Upper lobe of right lung (tissue), 1 donor: Measurements from ENCODE around the gene ADAMTS12. TPM values are rescaled to one million over a fixed set of nuclear protein-coding genes. Genes with fewer than 3 reads are reported as not detected.

Source experiments
- ATAC-seq: fragments of 200-7000 bp; cut with Tn5 transposase; one replicate; pipeline ENCODE4 v1.9.1; 2020; ENCODE audit warnings: mild to moderate bottlenecking, moderate library complexity
- DNase-seq: peaks from one replicate; pipeline ENCODE4 v3.0.0-alpha.2; 2020
- H3K27ac ChIP-seq: fragments of 200-600 bp; one replicate; pipeline ENCODE4 v1.8.0; 2022
- H3K27me3 ChIP-seq: fragments of 200-600 bp; one replicate; pipeline ENCODE4 v1.8.0; 2022; ENCODE audit warnings: mild to moderate bottlenecking
- H3K36me3 ChIP-seq: fragments of 200-600 bp; one replicate; pipeline ENCODE4 v1.8.0; 2022
- H3K4me1 ChIP-seq: fragments of 200-600 bp; one replicate; pipeline ENCODE4 v1.8.0; 2022
- H3K4me3 ChIP-seq: fragments of 200-600 bp; one replicate; pipeline ENCODE4 v1.8.0; 2022; ENCODE audit warnings: mild to moderate bottlenecking
- H3K9me3 ChIP-seq: fragments of 200-600 bp; one replicate; pipeline ENCODE4 v1.8.0; 2022
- intact Hi-C: fragments of 100-400 bp; cut with DNase I; formaldehyde crosslinking; loops from one replicate; pipeline ENCODE4 v1.11.0; 2022
- total RNA-seq: library from RNA; stranded (reverse); fragmentation: NEBNext Ultra II Directional; extraction: Animal tissue kit (Norgen Biotek cat#: 25700); gene quantifications from one replicate; pipeline ENCODE4 v1.2.1, GENCODE V29; 2021
- TF ChIP-seq, protein P1 (sequence below): fragments of 200-600 bp; IDR thresholded peaks from one replicate; pipeline ENCODE4 v1.8.0; 2022; ENCODE audit warnings: antibody characterized with exemption
- donor health status: DM: no; HTN: yes; CAD: no; lungs with severe emphysema.

ADAMTS12 gene
- total RNA-seq, 1 donor from 2014 or later = 11.2 TPM

DNA sequence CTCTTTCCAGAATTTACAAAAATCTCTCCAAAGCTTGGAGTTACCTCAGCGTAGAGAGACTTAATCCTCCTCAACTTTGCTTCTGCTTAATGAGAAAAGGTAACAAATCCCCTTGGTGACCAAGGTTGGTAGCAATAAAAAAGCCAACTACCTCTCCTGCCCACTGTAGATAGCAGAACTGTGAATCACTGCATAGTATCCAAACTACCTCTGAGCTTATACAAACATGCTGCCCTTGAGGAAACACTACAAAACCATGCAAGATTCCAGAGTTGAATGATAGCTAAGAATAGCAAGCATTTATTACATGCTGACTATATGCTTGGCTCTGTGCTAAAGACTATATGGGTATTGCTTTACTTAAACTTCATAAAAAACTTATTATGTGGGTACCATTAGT lies 2.8 kb upstream of the ADAMTS12 start:
- no peaks in the 10 kb centered on the region for H3K9me3 ChIP-seq
- ATAC-seq (no peak), DNase-seq (no peak)
- H3K27ac ChIP-seq = no peak overlapping the region
- TF ChIP-seq, protein P1, sequence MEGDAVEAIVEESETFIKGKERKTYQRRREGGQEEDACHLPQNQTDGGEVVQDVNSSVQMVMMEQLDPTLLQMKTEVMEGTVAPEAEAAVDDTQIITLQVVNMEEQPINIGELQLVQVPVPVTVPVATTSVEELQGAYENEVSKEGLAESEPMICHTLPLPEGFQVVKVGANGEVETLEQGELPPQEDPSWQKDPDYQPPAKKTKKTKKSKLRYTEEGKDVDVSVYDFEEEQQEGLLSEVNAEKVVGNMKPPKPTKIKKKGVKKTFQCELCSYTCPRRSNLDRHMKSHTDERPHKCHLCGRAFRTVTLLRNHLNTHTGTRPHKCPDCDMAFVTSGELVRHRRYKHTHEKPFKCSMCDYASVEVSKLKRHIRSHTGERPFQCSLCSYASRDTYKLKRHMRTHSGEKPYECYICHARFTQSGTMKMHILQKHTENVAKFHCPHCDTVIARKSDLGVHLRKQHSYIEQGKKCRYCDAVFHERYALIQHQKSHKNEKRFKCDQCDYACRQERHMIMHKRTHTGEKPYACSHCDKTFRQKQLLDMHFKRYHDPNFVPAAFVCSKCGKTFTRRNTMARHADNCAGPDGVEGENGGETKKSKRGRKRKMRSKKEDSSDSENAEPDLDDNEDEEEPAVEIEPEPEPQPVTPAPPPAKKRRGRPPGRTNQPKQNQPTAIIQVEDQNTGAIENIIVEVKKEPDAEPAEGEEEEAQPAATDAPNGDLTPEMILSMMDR = no peak
- H3K36me3 ChIP-seq = no peaks in the 10 kb centered on the region
- H3K4me1 ChIP-seq = peaks cover 6% of the 10 kb centered on the region
- no peak overlapping the region for H3K4me3 ChIP-seq
- intact Hi-C loops = no loop called here
- peaks cover 11% of the 10 kb centered on the region for H3K27me3 ChIP-seq

DNA sequence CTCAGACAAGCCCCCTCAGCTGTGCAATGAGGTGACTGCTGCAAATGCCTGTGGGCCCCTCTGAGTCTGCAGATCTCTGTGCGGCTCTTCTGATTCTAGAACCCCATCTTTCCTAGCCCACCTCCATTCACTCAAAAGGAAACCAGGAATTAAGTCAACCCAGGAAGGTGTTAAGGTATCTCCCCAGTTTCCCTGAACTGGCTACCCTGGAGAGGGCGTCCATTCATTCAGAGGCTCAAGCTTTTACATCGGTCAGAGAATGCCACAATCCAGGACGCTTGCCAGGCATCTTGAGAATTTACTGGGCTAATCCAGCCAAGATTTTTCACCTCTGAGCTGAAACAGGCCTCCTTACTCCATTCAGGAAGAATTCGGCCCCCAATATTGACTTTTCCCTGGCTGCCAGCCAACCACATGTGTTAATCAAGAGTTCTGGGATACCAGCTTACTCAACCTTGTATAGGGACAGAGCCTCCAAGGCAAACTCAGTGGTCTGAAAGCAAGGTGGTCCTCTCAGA lies 889 bp upstream of the ADAMTS12 start:
- H3K27ac ChIP-seq = no peak overlapping the region
- H3K4me3 ChIP-seq = peak overlapping the region; percentile 52
- peaks cover 11% of the 10 kb centered on the region for H3K27me3 ChIP-seq
- no peaks in the 10 kb centered on the region for H3K9me3 ChIP-seq
- DNase-seq (no peak), ATAC-seq (no peak)
- peaks cover 6% of the 10 kb centered on the region for H3K4me1 ChIP-seq
- H3K36me3 ChIP-seq = no peaks in the 10 kb centered on the region
- TF ChIP-seq, protein P1 = no peak
- intact Hi-C loops = no loop called here

DNA sequence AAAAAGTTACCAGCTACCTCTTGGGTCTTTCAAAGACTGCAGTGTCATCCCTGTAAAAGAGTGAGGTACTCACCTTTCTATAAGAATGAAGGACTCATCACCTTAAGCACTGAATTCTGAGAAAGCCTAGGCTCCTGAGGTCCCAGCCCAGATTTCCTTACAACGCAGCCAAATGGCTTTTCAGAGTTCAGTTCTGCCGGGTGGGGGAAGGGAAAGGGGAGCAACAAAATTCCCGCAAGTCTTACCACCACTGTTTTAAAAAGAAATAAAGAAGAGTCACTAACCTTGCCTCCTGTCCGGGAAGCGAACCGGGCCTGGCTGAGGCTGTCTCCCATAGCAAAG lies 373 bp downstream of the ADAMTS12 start:
- TF ChIP-seq, protein P1 = no peak
- Histone ChIP-seq H3K9me3 (no peaks in the 10 kb centered on the region), H3K4me1 (peaks cover 6% of the 10 kb centered on the region), H3K27ac (peak overlapping the region; percentile 30), H3K4me3 (peak overlapping the region; percentile 52), H3K27me3 (peaks cover 11% of the 10 kb centered on the region), H3K36me3 (no peaks in the 10 kb centered on the region)
- DNase-seq (no peak), ATAC-seq (no peak)
- intact Hi-C loops = no loop called here

DNA sequence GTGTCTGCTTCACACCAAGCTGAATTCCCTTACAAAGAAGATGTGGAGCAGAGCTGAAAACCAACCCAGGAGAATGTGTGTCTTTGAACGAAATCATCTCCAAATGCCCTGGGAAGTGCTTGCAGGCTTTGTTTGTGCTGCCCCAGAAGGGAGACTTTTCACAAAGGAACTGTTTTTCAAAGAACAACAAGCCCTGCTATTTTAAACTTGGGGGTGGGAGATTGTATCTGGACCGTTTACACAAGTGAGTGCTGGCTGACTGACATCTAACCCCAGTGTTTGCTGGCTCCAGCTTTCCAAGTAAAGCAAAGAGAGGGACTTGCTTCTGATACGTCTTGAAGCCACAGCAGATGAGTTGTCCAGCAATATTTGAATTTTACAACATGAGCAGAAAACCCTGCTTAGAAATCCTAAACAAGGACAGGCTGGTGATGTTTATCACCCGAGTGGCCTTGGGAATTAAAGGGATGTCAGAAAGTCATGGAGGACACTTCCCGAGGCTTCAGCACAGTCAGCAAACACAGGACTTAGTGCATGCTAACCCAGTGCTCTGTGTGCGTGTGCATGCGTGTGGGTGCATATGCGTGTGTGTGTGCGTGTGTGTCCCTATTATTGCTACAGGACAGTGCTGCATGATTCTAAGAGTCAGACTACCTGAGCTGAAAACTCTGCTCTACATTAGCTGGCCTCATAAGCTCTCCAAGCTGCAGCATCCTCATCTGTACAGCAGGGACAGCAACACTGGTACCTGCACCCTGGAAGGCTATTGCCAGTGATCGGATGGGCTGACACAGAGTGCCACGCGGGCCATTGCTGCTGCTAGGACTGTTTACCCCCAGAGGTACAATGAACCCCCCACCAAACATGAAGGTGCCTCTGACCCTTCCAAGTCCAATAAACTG lies 1.4 kb downstream of the ADAMTS12 start:
- Histone ChIP-seq H3K27me3 (peaks cover 11% of the 10 kb centered on the region), H3K27ac (peak overlapping the region; percentile 36)
- peak; percentile 7 for ATAC-seq

DNA sequence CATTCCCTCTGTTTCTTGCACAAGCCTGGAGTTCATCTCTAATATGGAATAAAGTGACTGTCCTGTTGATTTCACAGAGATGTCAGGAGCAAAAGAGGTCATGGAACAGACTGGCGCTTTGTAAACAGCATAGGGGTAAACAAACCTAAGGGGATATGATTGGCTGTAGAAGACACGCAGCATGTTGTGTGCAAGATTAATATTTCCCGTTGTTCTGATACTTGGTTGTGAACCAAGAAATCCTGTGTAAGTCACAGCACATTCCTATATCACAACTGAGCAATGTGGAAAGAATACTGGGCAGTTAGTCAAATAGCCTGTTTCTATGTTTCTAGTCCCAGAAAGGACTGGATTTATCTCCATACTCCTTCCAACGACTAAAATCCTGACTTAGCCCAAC lies 3.2 kb downstream of the ADAMTS12 start:
- peaks cover 8% of the 10 kb centered on the region for H3K27me3 ChIP-seq
- ATAC-seq = peak; percentile 19
- no peak for DNase-seq
- H3K4me3 ChIP-seq = peak overlapping the region; percentile 52
- H3K9me3 ChIP-seq = no peaks in the 10 kb centered on the region
- no peaks in the 10 kb centered on the region for H3K36me3 ChIP-seq
- H3K4me1 ChIP-seq = peaks cover 6% of the 10 kb centered on the region
- H3K27ac ChIP-seq = peak overlapping the region; percentile 36
- intact Hi-C loops = no loop called here
- TF ChIP-seq, protein P1 = no peak

More for the DNA sequence above, 1.4 kb downstream of the ADAMTS12 start:
- peaks cover 6% of the 10 kb centered on the region for H3K4me1 ChIP-seq
- no peaks in the 10 kb centered on the region for H3K36me3 ChIP-seq
- TF ChIP-seq, protein P1 = no peak
- intact Hi-C loops = no loop called here
- H3K9me3 ChIP-seq = no peaks in the 10 kb centered on the region
- H3K4me3 ChIP-seq = peak overlapping the region; percentile 52
- no peak for DNase-seq
